Activated T-cell treated with anti-CD3 and anti-CD28 coated beads, Interleukin-2, amount 50 U/mL, for 72 hours (primary cell): Measurements from ENCODE around the gene COBLL1. TPM values are rescaled to one million over a fixed set of nuclear protein-coding genes. Genes with fewer than 3 reads are reported as not detected.

ENCODE experiments used
- ATAC-seq, 2 donors: fragments of 150-1000 bp; cut with Tn5 transposase; replicated peaks in 1 of 2; 2 replicates each; pipeline ENCODE4 v1.10.0; 2021; ENCODE audit warnings: moderate library complexity in 2 of 2, mild to moderate bottlenecking in 1 of 2
- DNase-seq, 2 donors: peaks; one replicate each; pipeline ENCODE4 v3.0.0; 2021 to 2022; ENCODE audit warnings: mixed read lengths in 1 of 2
- H3K27ac Mint-ChIP-seq: one replicate; pipeline ENCODE4 v1.8.0; 2022; ENCODE audit warnings: mild to moderate bottlenecking, moderate library complexity, mixed read lengths
- H3K27me3 Mint-ChIP-seq: one replicate; pipeline ENCODE4 v1.8.0; 2022; ENCODE audit warnings: low read depth, mixed read lengths
- H3K36me3 Mint-ChIP-seq, 2 donors: one replicate each; pipeline ENCODE4 v1.8.0; 2022; ENCODE audit warnings: mixed read lengths in 2 of 2, mild to moderate bottlenecking in 1 of 2; ENCODE audit not compliant: insufficient read depth in 2 of 2
- H3K4me1 Mint-ChIP-seq: one replicate; pipeline ENCODE4 v1.8.0; 2022; ENCODE audit warnings: low read depth, mixed read lengths
- H3K4me3 Mint-ChIP-seq, 2 donors: one replicate each; pipeline ENCODE4 v1.8.0; 2022; ENCODE audit warnings: mild to moderate bottlenecking in 2 of 2, mixed read lengths in 2 of 2, moderate library complexity in 2 of 2
- H3K9me3 Mint-ChIP-seq, 2 donors: one replicate each; pipeline ENCODE4 v1.8.0; 2022; ENCODE audit warnings: mixed read lengths in 2 of 2
- total RNA-seq, 2 donors: library from RNA; stranded (reverse); gene quantifications; one replicate each; pipeline ENCODE4 v1.2.3, GENCODE V29; 2022

Gene COBLL1
- under 1 TPM; 0.23 to 0.58 TPM for total RNA-seq

- DNase-seq (peak; percentile 28 to 38), ATAC-seq (peak; percentile 74 to 75)
- Mint-ChIP-seq H3K4me3 (peak within 1 kb of the TSS; percentile 75 to 84), H3K27ac (no peak within 1 kb of the TSS), H3K4me1 (peaks cover 7% of the 10 kb centered on the region), H3K36me3 (no peaks in the 10 kb centered on the region), H3K9me3 (no peaks in the 10 kb centered on the region), H3K27me3 (peaks cover 40% of the 10 kb centered on the region)
These were observed at the start of gene COBLL1 for GRCh38 chr2:164841719-164842623. COBLL1 (minus strand) TSS chr2:164841823; CDS start chr2:164841196, 627 bp downstream.

- no peaks in the 10 kb centered on the region for H3K36me3 Mint-ChIP-seq
- peaks cover 0 to 2% of the 10 kb centered on the region in 2 donors for H3K9me3 Mint-ChIP-seq
- no peaks in the 10 kb centered on the region for H3K4me1 Mint-ChIP-seq
- no peak for ATAC-seq
- H3K4me3 Mint-ChIP-seq, result no peak overlapping the region
- no peak overlapping the region for H3K27ac Mint-ChIP-seq
- DNase-seq, result no peak
- no peaks in the 10 kb centered on the region for H3K27me3 Mint-ChIP-seq
These were observed 48.9 kb upstream of the COBLL1 start for GRCh38 chr2:164890544-164890943.

- no peaks in the 10 kb centered on the region for H3K27me3 Mint-ChIP-seq
- no peak for ATAC-seq
- no peak overlapping the region for H3K4me3 Mint-ChIP-seq
- no peak overlapping the region for H3K27ac Mint-ChIP-seq
- no peaks in the 10 kb centered on the region for H3K36me3 Mint-ChIP-seq
- no peak for DNase-seq
- no peaks in the 10 kb centered on the region for H3K4me1 Mint-ChIP-seq
- H3K9me3 Mint-ChIP-seq, result no peaks in the 10 kb centered on the region
These were observed 47.0 kb upstream of the COBLL1 start for GRCh38 chr2:164888592-164888991.

GRCh38 chr2:164887434-164888144, 46.0 kb upstream of the COBLL1 start:
- H3K27me3 Mint-ChIP-seq, result no peaks in the 10 kb centered on the region
- H3K9me3 Mint-ChIP-seq, result no peaks in the 10 kb centered on the region
- no peak for ATAC-seq
- no peak for DNase-seq
- no peak overlapping the region for H3K27ac Mint-ChIP-seq
- H3K36me3 Mint-ChIP-seq, result no peaks in the 10 kb centered on the region
- no peaks in the 10 kb centered on the region for H3K4me1 Mint-ChIP-seq
- H3K4me3 Mint-ChIP-seq, result no peak overlapping the region

GRCh38 chr2:164882276-164882675, 40.7 kb upstream of the COBLL1 start:
- Mint-ChIP-seq H3K36me3 (no peaks in the 10 kb centered on the region), H3K27me3 (no peaks in the 10 kb centered on the region), H3K4me1 (no peaks in the 10 kb centered on the region), H3K9me3 (peaks cover 0 to 2% of the 10 kb centered on the region in 2 donors), H3K4me3 (no peak overlapping the region), H3K27ac (no peak overlapping the region)
- no peak for ATAC-seq
- no peak for DNase-seq

- Mint-ChIP-seq H3K9me3 (peaks cover 0 to 2% of the 10 kb centered on the region in 2 donors), H3K36me3 (no peaks in the 10 kb centered on the region), H3K27ac (no peak overlapping the region), H3K27me3 (no peaks in the 10 kb centered on the region), H3K4me1 (no peaks in the 10 kb centered on the region), H3K4me3 (no peak overlapping the region)
- DNase-seq (no peak), ATAC-seq (no peak)
These were observed 39.9 kb upstream of the COBLL1 start for GRCh38 chr2:164881524-164881923.

- ATAC-seq (no peak), DNase-seq (no peak)
- Mint-ChIP-seq H3K4me3 (no peak overlapping the region), H3K27ac (no peak overlapping the region), H3K4me1 (no peaks in the 10 kb centered on the region), H3K27me3 (no peaks in the 10 kb centered on the region), H3K9me3 (peaks cover 0 to 2% of the 10 kb centered on the region in 2 donors), H3K36me3 (no peaks in the 10 kb centered on the region)
These were observed 38.4 kb upstream of the COBLL1 start for GRCh38 chr2:164879901-164880535.

GRCh38 chr2:164877927-164878326, 36.3 kb upstream of the COBLL1 start:
- no peaks in the 10 kb centered on the region for H3K4me1 Mint-ChIP-seq
- no peak overlapping the region for H3K4me3 Mint-ChIP-seq
- no peaks in the 10 kb centered on the region for H3K27me3 Mint-ChIP-seq
- no peak for ATAC-seq
- H3K9me3 Mint-ChIP-seq, result peaks cover 0 to 2% of the 10 kb centered on the region in 2 donors
- DNase-seq, result no peak
- no peaks in the 10 kb centered on the region for H3K36me3 Mint-ChIP-seq
- no peak overlapping the region for H3K27ac Mint-ChIP-seq

GRCh38 chr2:164877169-164877568, 35.5 kb upstream of the COBLL1 start:
- Mint-ChIP-seq H3K4me3 (no peak overlapping the region), H3K27ac (no peak overlapping the region), H3K9me3 (peaks cover 0 to 2% of the 10 kb centered on the region in 2 donors), H3K36me3 (no peaks in the 10 kb centered on the region), H3K27me3 (no peaks in the 10 kb centered on the region), H3K4me1 (no peaks in the 10 kb centered on the region)
- ATAC-seq (no peak), DNase-seq (no peak)

- Mint-ChIP-seq H3K9me3 (no peaks in the 10 kb centered on the region), H3K27me3 (no peaks in the 10 kb centered on the region), H3K36me3 (no peaks in the 10 kb centered on the region), H3K27ac (no peak overlapping the region), H3K4me3 (no peak overlapping the region), H3K4me1 (no peaks in the 10 kb centered on the region)
- DNase-seq, result no peak
- ATAC-seq, result no peak
These were observed 33.9 kb upstream of the COBLL1 start for GRCh38 chr2:164875334-164876205.

- no peaks in the 10 kb centered on the region for H3K9me3 Mint-ChIP-seq
- no peak overlapping the region for H3K27ac Mint-ChIP-seq
- no peaks in the 10 kb centered on the region for H3K36me3 Mint-ChIP-seq
- peaks cover 5% of the 10 kb centered on the region for H3K27me3 Mint-ChIP-seq
- no peaks in the 10 kb centered on the region for H3K4me1 Mint-ChIP-seq
- no peak for DNase-seq
- no peak overlapping the region for H3K4me3 Mint-ChIP-seq
- ATAC-seq, result no peak
These were observed 31.7 kb upstream of the COBLL1 start for GRCh38 chr2:164873210-164873908.

GRCh38 chr2:164871404-164871803, 29.8 kb upstream of the COBLL1 start:
- H3K4me1 Mint-ChIP-seq, result no peaks in the 10 kb centered on the region
- DNase-seq (no peak), ATAC-seq (no peak)
- H3K9me3 Mint-ChIP-seq, result no peaks in the 10 kb centered on the region
- no peak overlapping the region for H3K27ac Mint-ChIP-seq
- H3K36me3 Mint-ChIP-seq, result no peaks in the 10 kb centered on the region
- peaks cover 6% of the 10 kb centered on the region for H3K27me3 Mint-ChIP-seq
- H3K4me3 Mint-ChIP-seq, result no peak overlapping the region
